HepG2 (cell line): ENCODE measurements around the gene FGF19. TPM values are rescaled to one million over a fixed set of nuclear protein-coding genes. Genes with fewer than 3 reads are reported as not detected.
A peak's percentile ranks its signal among the peaks of the same experiment; 100 is the strongest.

ENCODE experiments used
- AGO1 ChIP-seq: fragments of 200-400 bp; formaldehyde crosslinking; IDR thresholded peaks from 2 replicates; pipeline ENCODE4 v1.6.1; 2017; ENCODE audit warnings: mild to moderate bottlenecking, low read depth, low read length, moderate library complexity; ENCODE audit not compliant: poor library complexity, severe bottlenecking
- HNF1B ChIP-seq: sonication (generic); formaldehyde crosslinking; IDR thresholded peaks from 2 replicates; pipeline ENCODE4 v1.5.1; 2020; ENCODE audit warnings: mild to moderate bottlenecking, moderate library complexity, missing genetic modification reagents
- HNRNPL ChIP-seq: fragments of 200-400 bp; formaldehyde crosslinking; IDR thresholded peaks from 2 replicates; pipeline ENCODE4 v1.6.1; 2017; ENCODE audit warnings: mild to moderate bottlenecking, low read depth, low read length
- LRRFIP1 ChIP-seq: sonication (generic); formaldehyde crosslinking; conservative IDR thresholded peaks from 2 replicates; pipeline ENCODE4 v1.4.0; 2020; ENCODE audit warnings: missing genetic modification reagents
- NFRKB ChIP-seq: fragments of 450-650 bp; IDR thresholded peaks from 2 replicates; pipeline ENCODE4 v1.6.1; 2017
- NR1H2 ChIP-seq: sonication (generic); formaldehyde crosslinking; IDR thresholded peaks from 2 replicates; pipeline ENCODE4 v1.8.1; 2022; ENCODE audit warnings: low read depth, missing genetic modification reagents, borderline replicate concordance
- REL ChIP-seq: sonication (generic); formaldehyde crosslinking; conservative IDR thresholded peaks from 2 replicates; pipeline ENCODE4 v1.8.0; 2022; ENCODE audit warnings: mild to moderate bottlenecking, missing genetic modification reagents, moderate library complexity
- RXRB ChIP-seq: IDR thresholded peaks from 2 replicates; pipeline ENCODE4 v1.6.1; 2016; ENCODE audit warnings: borderline replicate concordance, missing genetic modification reagents, missing compliant biosample characterization
- SALL1 ChIP-seq: sonication (generic); formaldehyde crosslinking; IDR thresholded peaks from 2 replicates; pipeline ENCODE4 v1.8.0; 2022; ENCODE audit warnings: mild to moderate bottlenecking, missing genetic modification reagents
- SMARCC2 ChIP-seq: fragments of 450-650 bp; IDR thresholded peaks from 2 replicates; pipeline ENCODE4 v1.6.1; 2017; ENCODE audit warnings: antibody characterized with exemption, mild to moderate bottlenecking
- ZFP1 ChIP-seq: IDR thresholded peaks from 2 replicates; pipeline ENCODE4 v1.6.1; 2016
- ZNF101 ChIP-seq: sonication (generic); formaldehyde crosslinking; IDR thresholded peaks from 2 replicates; pipeline ENCODE4 v1.4.0; 2020; ENCODE audit warnings: mild to moderate bottlenecking, low read depth, missing genetic modification reagents, borderline replicate concordance
- ZNF30 ChIP-seq: sonication (generic); formaldehyde crosslinking; IDR thresholded peaks from 2 replicates; pipeline ENCODE4 v1.5.0; 2020; ENCODE audit warnings: mild to moderate bottlenecking, missing genetic modification reagents
- ZNF567 ChIP-seq: sonication (generic); formaldehyde crosslinking; IDR thresholded peaks from 2 replicates; pipeline ENCODE4 v1.8.1; 2023; ENCODE audit warnings: mild to moderate bottlenecking, missing genetic modification reagents, borderline replicate concordance
- ZNF576 ChIP-seq: sonication (generic); formaldehyde crosslinking; IDR thresholded peaks from 2 replicates; pipeline ENCODE4 v1.4.0; 2020; ENCODE audit warnings: mild to moderate bottlenecking, missing genetic modification reagents
- ZNF589 ChIP-seq: sonication (generic); formaldehyde crosslinking; conservative IDR thresholded peaks from 2 replicates; pipeline ENCODE4 v1.8.0; 2022; ENCODE audit warnings: mild to moderate bottlenecking, moderate library complexity, missing genetic modification reagents
- ZNF646 ChIP-seq: sonication (generic); formaldehyde crosslinking; IDR thresholded peaks from 2 replicates; pipeline ENCODE4 v1.9.0; 2021; ENCODE audit warnings: mild to moderate bottlenecking, missing genetic modification reagents
- ZNF75D ChIP-seq: sonication (generic); formaldehyde crosslinking; IDR thresholded peaks from 2 replicates; pipeline ENCODE4 v1.8.1; 2023; ENCODE audit warnings: missing genetic modification reagents, mild to moderate bottlenecking, borderline replicate concordance
- ZSCAN25 ChIP-seq: sonication (generic); formaldehyde crosslinking; IDR thresholded peaks from 2 replicates; pipeline ENCODE4 v1.8.0; 2022; ENCODE audit warnings: mild to moderate bottlenecking, missing genetic modification reagents
- polyA plus RNA-seq, 8 experiments: library from polyadenylated mRNA; depleted of rRNA in 3 of 8; stranded (reverse) in 7 of 8; unstranded in 1 of 8; fragments of >200 nt; fragmentation: Illumina TruSeq in 4 of 8; extraction: Trizol in 4 of 8; gene quantifications; 2 replicates each; pipeline versions ENCODE4 v1.2.1 to v1.2.3, GENCODE V29; 2011 to 2016; ENCODE audit warnings: low read depth in 4 of 8, missing spikeins in 1 of 8, mixed read lengths in 1 of 8; ENCODE audit not compliant: insufficient read depth in 1 of 8
- total RNA-seq, 5 experiments: library from RNA; depleted of rRNA; stranded (reverse); fragments of >200 nt; fragmentation: Illumina TruSeq; extraction: Trizol; gene quantifications; 2 replicates each; pipeline ENCODE4 v1.2.3, GENCODE V29; 2016; ENCODE audit warnings: low read depth in 1 of 5

The FGF19 gene
- total and polyA plus RNA-seq, 2 of the 13 experiments (the other 11 are each of a cell fraction or from before 2014, with no cell fraction given) = 0.07 TPM; not detected in 1

- TF ChIP-seq LRRFIP1 (CRISPR knock-in tag) (no peak), ZSCAN25 (CRISPR knock-in tag) (peak; percentile 16; the same call in 1 of the 2 replicates), ZNF646 (no peak), HNF1B (peak; percentile 81), REL (CRISPR knock-in tag) (no peak), NFRKB (no peak), ZNF576 (CRISPR knock-in tag) (no peak), NR1H2 (CRISPR knock-in tag) (no peak), RXRB (CRISPR knock-in tag) (peak; percentile 65; the same call in 1 of the 2 replicates), HNRNPL (no peak), ZNF589 (CRISPR knock-in tag) (no peak), ZNF75D (CRISPR knock-in tag) (no peak), SMARCC2 (no peak), AGO1 (no peak), ZNF30 (0 out of 2 replicates have a peak, but pooled peaks have one; percentile 5), ZFP1 (CRISPR knock-in tag) (no peak), SALL1 (CRISPR knock-in tag) (peak; percentile 70; the same call in 1 of the 2 replicates), ZNF101 (CRISPR knock-in tag) (no peak), ZNF567 (CRISPR knock-in tag) (no peak; the same call in 1 of the 2 replicates)
Observed at GRCh38 chr11:69674886-69675714, 28.7 kb downstream of the FGF19 start, which contains the start of gene LTO1 (continued).
